ENCODE results near the gene CELF6.

GRCh38 chr15:72358121-72358520 lies 38.2 kb upstream of the CELF6 start:
- TF ChIP-seq CTCF (IDR thresholded peaks at IDR 0.05): no peak
- TF ChIP-seq POLR2AphosphoS5 (IDR thresholded peaks at IDR 0.05): no peak

Data from suprapubic skin (tissue), 3 donors.